GM10266 (cell line): Measurements from ENCODE around the gene HLX.

Experiments used
- DNase-seq: peaks from one replicate; pipeline ENCODE4 v3.0.0; 2012; ENCODE audit errors: extremely low spot score
- CTCF ChIP-seq: IDR thresholded peaks from 2 replicates; pipeline ENCODE4 v1.5.1; 2012; ENCODE audit warnings: mild to moderate bottlenecking, low read depth; ENCODE audit not compliant: control insufficient read depth, insufficient read depth; ENCODE audit errors: missing control alignments

The HLX gene

GRCh38 chr1:220910021-220910420 is 30.8 kb downstream of the HLX start:
- DNase-seq: no peak
- no peak for TF ChIP-seq CTCF

GRCh38 chr1:220914283-220915116 is 35.3 kb downstream of the HLX start:
- TF ChIP-seq CTCF: no peak
- DNase-seq: no peak

- no peak for TF ChIP-seq CTCF
- no peak for DNase-seq
Measured at GRCh38 chr1:220915117-220915440, 35.8 kb downstream of the HLX start.

- no peak for TF ChIP-seq CTCF
- DNase-seq: no peak
Measured at GRCh38 chr1:220915954-220916353, 36.7 kb downstream of the HLX start.

- TF ChIP-seq CTCF: no peak
- no peak for DNase-seq
Measured at GRCh38 chr1:220917101-220917500, 37.9 kb downstream of the HLX start.

GRCh38 chr1:220917535-220918209 is 38.4 kb downstream of the HLX start:
- no peak for TF ChIP-seq CTCF
- DNase-seq: no peak
